Kidney epithelial cell (primary cell): ENCODE data around the gene CC2D2A. TPM values are rescaled to one million over a fixed set of nuclear protein-coding genes. Genes with fewer than 3 reads are reported as not detected.

Experiments
- DNase-seq: peaks from one replicate; pipeline ENCODE4 v3.0.0-alpha.2; 2010; ENCODE audit warnings: low read depth
- H3K27me3 ChIP-seq: 2 replicates; pipeline ENCODE4 v1.6.0; 2011; ENCODE audit warnings: low read length; ENCODE audit not compliant: control insufficient read depth, insufficient read depth
- H3K36me3 ChIP-seq: 2 replicates; pipeline ENCODE4 v1.5.1; 2011; ENCODE audit warnings: low read length; ENCODE audit not compliant: control insufficient read depth, insufficient read depth
- H3K4me3 ChIP-seq: 2 replicates; pipeline ENCODE4 v1.5.1; 2011; ENCODE audit warnings: low read depth, mild to moderate bottlenecking, control low read depth, low read length
- CTCF ChIP-seq: IDR thresholded peaks from 2 replicates; pipeline ENCODE4 v1.5.1; 2011; ENCODE audit warnings: mild to moderate bottlenecking, moderate library complexity, low read length, control low read depth, inconsistent platforms; ENCODE audit not compliant: insufficient read depth, poor library complexity, severe bottlenecking
- total RNA-seq: library from RNA; depleted of rRNA; stranded (reverse); fragments of >200 nt; gene quantifications from 2 replicates; pipeline ENCODE4 v1.2.3, GENCODE V29; 2015

Gene CC2D2A
- total RNA-seq, 1 donor from 2014 or later: 18.3 TPM

- no peak overlapping the region for H3K4me3 ChIP-seq
- TF ChIP-seq CTCF: no peak
- DNase-seq: peak; percentile 42
- H3K36me3 ChIP-seq: no peaks in the 10 kb centered on the region
- no peaks in the 10 kb centered on the region for H3K27me3 ChIP-seq
These were observed 55.4 kb downstream of the CC2D2A start for GRCh38 chr4:15525080-15525479.

- no peak for DNase-seq
- H3K27me3 ChIP-seq: no peaks in the 10 kb centered on the region
- H3K4me3 ChIP-seq: no peak overlapping the region
- TF ChIP-seq CTCF: no peak
- H3K36me3 ChIP-seq: no peaks in the 10 kb centered on the region
These were observed 57.4 kb downstream of the CC2D2A start for GRCh38 chr4:15526924-15527592.

GRCh38 chr4:15531792-15532191 lies 62.1 kb downstream of the CC2D2A start:
- no peak for TF ChIP-seq CTCF
- H3K27me3 ChIP-seq: no peaks in the 10 kb centered on the region
- H3K4me3 ChIP-seq: no peak overlapping the region
- DNase-seq: no peak
- no peaks in the 10 kb centered on the region for H3K36me3 ChIP-seq

- no peak for TF ChIP-seq CTCF
- Histone ChIP-seq H3K4me3 (no peak overlapping the region), H3K27me3 (no peaks in the 10 kb centered on the region), H3K36me3 (no peaks in the 10 kb centered on the region)
- no peak for DNase-seq
These were observed 64.1 kb downstream of the CC2D2A start for GRCh38 chr4:15533817-15534216.

GRCh38 chr4:15535599-15535998 lies 65.9 kb downstream of the CC2D2A start:
- no peak overlapping the region for H3K4me3 ChIP-seq
- H3K27me3 ChIP-seq: no peaks in the 10 kb centered on the region
- DNase-seq: no peak
- TF ChIP-seq CTCF: no peak
- no peaks in the 10 kb centered on the region for H3K36me3 ChIP-seq
